Activated CD8-positive, alpha-beta T cell treated with anti-CD3 and anti-CD28 coated beads, Interleukin-2, amount 10 ng/mL, durations not matched to agents 7 days and 5 days (primary cell): ENCODE results near the gene KIF17. TPM values are rescaled to one million over a fixed set of nuclear protein-coding genes. Genes with fewer than 3 reads are reported as not detected.
A peak's percentile ranks its signal among the peaks of the same experiment; 100 is the strongest.

Source experiments
- ATAC-seq: fragments of 150-1000 bp; cut with Tn5 transposase; one replicate; pipeline ENCODE4 v1.10.0; 2021; ENCODE audit warnings: moderate library complexity
- CTCF ChIA-PET: fragments of 350-600 bp; sonication (Branson Sonifier 250); formaldehyde crosslinking; loops from one replicate; lab custom pipeline; 2021; ENCODE audit warnings: antibody characterized with exemption; lab: Charles Lee
- POLR2A ChIA-PET: fragments of 350-600 bp; sonication (Branson Sonifier 250); formaldehyde crosslinking; loops from one replicate; lab custom pipeline; 2021; ENCODE audit warnings: antibody characterized with exemption; lab: Charles Lee
- DNase-seq: peaks from one replicate; pipeline ENCODE4 v3.0.0-alpha.2; 2020
- H3K27ac Mint-ChIP-seq: one replicate; pipeline ENCODE4 v1.8.0; 2021; ENCODE audit warnings: mild to moderate bottlenecking, mixed read lengths
- H3K27me3 Mint-ChIP-seq: one replicate; pipeline ENCODE4 v1.8.0; 2021; ENCODE audit warnings: low read depth, mixed read lengths
- H3K36me3 Mint-ChIP-seq: one replicate; pipeline ENCODE4 v1.8.0; 2021; ENCODE audit warnings: low read depth, mixed read lengths
- H3K4me1 Mint-ChIP-seq: one replicate; pipeline ENCODE4 v1.8.0; 2021; ENCODE audit warnings: low read depth, mixed read lengths
- H3K4me3 Mint-ChIP-seq: one replicate; pipeline ENCODE4 v1.8.0; 2021; ENCODE audit warnings: mild to moderate bottlenecking, mixed read lengths
- H3K9me3 Mint-ChIP-seq: one replicate; pipeline ENCODE4 v1.8.0; 2022; ENCODE audit warnings: mixed read lengths; ENCODE audit not compliant: insufficient read depth
- total RNA-seq, 2 experiments: library from RNA; stranded (reverse); gene quantifications; one replicate each; pipeline ENCODE4 v1.2.3, GENCODE V29; 2021

The KIF17 gene
- total RNA-seq, 2 experiments from 2014 or later, result not detected

DNA sequence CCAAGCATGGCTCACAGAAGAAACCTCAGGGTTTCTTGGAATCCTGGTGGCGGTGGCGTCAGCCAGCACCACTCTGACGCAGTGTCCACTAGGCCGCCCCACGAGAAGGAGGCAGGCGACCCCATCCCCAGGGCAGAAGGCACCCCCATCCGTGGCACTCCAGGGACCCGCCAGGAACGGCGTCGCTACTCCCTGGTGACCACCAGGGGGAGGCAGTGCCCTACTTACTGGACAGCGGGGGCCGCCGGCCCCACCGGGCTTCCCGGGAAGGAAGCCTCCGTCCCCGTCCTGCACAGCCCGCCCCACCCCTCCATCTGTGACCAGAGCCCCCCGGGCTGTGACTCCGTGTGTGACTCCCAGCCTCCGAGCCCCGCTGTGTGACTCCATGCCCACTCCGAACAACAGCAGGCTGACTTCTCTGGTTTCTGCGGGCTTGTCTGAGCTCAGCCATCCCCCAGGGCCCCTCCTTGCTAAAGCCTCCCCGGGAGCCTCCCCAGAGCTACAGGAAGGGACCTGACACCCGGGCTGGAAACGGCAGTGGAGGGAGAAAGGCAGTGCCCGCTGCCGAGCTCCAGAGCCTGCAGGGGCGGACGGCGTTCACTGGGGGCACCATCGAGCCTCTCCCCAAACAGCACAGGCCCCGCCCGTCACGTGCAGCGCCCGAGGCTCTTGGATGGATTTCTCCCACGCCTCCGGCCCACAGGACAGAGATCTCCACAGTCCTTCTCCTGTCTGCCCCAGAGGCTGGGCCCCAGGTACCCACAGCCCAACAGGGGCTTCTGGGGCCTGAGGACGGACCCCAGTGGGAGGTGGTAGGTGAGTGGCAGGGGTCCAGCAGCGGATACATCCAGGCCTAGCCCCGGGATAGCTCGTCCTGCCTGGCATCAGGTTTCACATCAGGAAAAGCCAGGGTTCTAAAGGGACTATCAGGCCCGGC, 21.1 kb downstream of the KIF17 start:
- H3K4me1 Mint-ChIP-seq, result peaks cover 18% of the 10 kb centered on the region
- peak overlapping the region; percentile 77 for H3K27ac Mint-ChIP-seq
- peaks cover 3% of the 10 kb centered on the region for H3K27me3 Mint-ChIP-seq
- H3K9me3 Mint-ChIP-seq, result no peaks in the 10 kb centered on the region
- H3K36me3 Mint-ChIP-seq, result no peaks in the 10 kb centered on the region
- ATAC-seq (peak; percentile 95), DNase-seq (peak; percentile 81)
- CTCF ChIA-PET, result interaction anchor here (0.6 to 5.5 kb wide), 59 partner anchors 9 to 521 kb away, joined by 3 to 72 read pairs (median 4); partner anchors contain the start of genes DDOST, HP1BP3, KIF17 and SH2D5
- POLR2A ChIA-PET, result interaction anchor here (1.0 to 1.1 kb wide), 2 partner anchors 36 to 89 kb away, joined by 3 read pairs; partner anchors contain the start of gene SH2D5
- peak overlapping the region; percentile 86 for H3K4me3 Mint-ChIP-seq

DNA sequence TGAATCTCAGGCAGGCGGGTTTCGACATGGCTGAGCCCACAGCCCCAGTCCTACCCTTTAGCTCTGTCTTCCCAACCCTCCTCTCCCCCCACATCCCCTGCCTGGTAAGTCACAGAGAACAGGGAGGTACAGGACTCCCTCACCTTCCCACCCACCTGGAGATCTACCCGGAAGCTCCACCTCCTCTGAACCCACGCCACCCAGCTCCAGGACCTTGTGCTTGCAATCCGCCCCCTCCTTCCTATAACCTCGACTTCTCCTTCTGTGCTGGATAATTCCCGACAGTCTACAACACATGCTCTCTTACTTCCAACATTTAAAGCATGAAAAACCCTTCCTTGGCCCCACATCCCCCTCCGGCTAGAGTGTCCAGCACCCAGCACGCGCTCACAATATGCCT, 22.3 kb downstream of the KIF17 start:
- POLR2A ChIA-PET, result interaction anchor here (0.6 kb wide), 1 partner anchor 110 kb away, joined by 4 read pairs; no protein-coding TSS in a partner anchor

DNA sequence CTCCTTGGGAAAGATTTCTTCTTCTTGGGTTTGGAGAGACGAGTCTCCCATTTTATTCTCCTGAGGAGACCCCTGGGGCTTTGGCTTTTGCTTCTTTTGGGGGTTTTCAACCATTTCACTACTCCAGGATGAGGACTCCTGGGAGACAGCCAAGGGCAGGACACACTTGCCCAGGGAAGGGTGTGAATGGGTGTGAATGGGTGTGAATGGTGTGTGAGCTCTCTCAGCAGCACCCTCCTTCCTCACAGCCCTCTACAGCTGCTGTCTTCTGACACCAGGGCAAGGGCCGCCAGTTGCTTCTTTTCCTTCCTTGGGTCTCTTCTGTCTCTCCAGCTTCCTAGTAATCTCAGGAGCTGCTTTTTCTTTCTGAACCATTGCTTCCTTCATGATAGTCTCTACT, 24.2 kb downstream of the KIF17 start:
- Mint-ChIP-seq H3K36me3 (no peaks in the 10 kb centered on the region), H3K4me1 (peaks cover 18% of the 10 kb centered on the region), H3K27ac (no peak overlapping the region), H3K4me3 (no peak overlapping the region), H3K9me3 (no peaks in the 10 kb centered on the region), H3K27me3 (peaks cover 3% of the 10 kb centered on the region)
- ChIA-PET CTCF (interaction anchor here (5.5 kb wide), 1 partner anchor 501 kb away, joined by 72 read pairs; no protein-coding TSS in a partner anchor), POLR2A (no interaction called here)
- ATAC-seq (no peak), DNase-seq (no peak)

More for the DNA sequence above, 22.3 kb downstream of the KIF17 start:
- CTCF ChIA-PET, result interaction anchor here (0.6 to 5.5 kb wide), 5 partner anchors 11 to 499 kb away, joined by 3 to 72 read pairs (median 4); partner anchors contain the start of gene KIF17
- Mint-ChIP-seq H3K9me3 (no peaks in the 10 kb centered on the region), H3K27me3 (peaks cover 3% of the 10 kb centered on the region), H3K4me1 (peaks cover 18% of the 10 kb centered on the region), H3K27ac (no peak overlapping the region), H3K4me3 (no peak overlapping the region), H3K36me3 (no peaks in the 10 kb centered on the region)
- DNase-seq (no peak), ATAC-seq (no peak)

DNA sequence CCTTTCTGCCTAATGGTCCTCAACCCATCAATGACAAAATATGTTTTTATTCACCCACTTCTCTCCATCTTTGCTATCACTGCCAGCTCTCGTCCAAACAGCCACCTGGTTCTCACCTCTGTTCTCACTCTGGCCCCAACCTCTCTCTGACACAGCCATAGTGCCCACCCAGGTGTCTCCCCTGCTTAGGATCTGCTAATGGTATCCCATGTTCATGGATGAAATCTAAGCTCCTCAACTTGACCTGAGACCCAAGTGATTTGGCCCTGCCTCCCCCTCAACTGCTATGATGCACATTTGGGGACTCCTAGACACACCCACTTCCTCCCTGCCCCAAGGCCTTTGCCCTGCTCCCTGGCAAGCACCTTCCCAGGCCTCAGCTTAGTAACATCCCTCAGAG, 25.9 kb downstream of the KIF17 start:
- ChIA-PET CTCF (interaction anchor here (1.5 kb wide), 1 partner anchor 503 kb away, joined by 10 read pairs; no protein-coding TSS in a partner anchor), POLR2A (interaction anchor here (0.6 kb wide), 1 partner anchor 118 kb away, joined by 3 read pairs; no protein-coding TSS in a partner anchor)
- H3K27ac Mint-ChIP-seq, result peak overlapping the region; percentile 18

DNA sequence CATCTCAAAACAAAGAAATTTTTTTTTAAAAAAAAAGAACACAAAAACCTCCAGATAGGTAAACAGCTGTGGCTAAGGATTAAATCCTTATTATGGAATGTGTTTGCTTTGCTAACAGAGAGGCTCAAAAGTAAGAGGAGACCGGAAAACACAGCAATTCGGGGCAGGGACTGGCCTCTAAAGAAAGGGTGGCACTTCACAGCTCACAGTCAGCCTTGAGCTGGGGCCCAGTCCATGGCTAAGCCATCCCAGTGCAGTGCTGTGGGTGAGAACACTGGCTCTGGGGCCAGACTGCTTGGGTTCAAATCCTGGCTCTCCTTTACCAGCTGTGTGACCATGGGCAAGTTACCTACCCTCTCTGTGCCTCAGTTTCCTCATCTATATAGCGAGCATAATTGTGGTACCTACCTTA, 28.2 kb downstream of the KIF17 start:
- ATAC-seq, result no peak
- CTCF ChIA-PET, result no interaction called here
- POLR2A ChIA-PET, result no interaction called here
- no peak for DNase-seq
- H3K4me3 Mint-ChIP-seq, result no peak overlapping the region
- H3K27me3 Mint-ChIP-seq, result peaks cover under 1% of the 10 kb centered on the region
- no peaks in the 10 kb centered on the region for H3K36me3 Mint-ChIP-seq
- no peaks in the 10 kb centered on the region for H3K9me3 Mint-ChIP-seq
- H3K4me1 Mint-ChIP-seq, result peaks cover 5% of the 10 kb centered on the region
- H3K27ac Mint-ChIP-seq, result no peak overlapping the region

More for the DNA sequence above, 25.9 kb downstream of the KIF17 start:
- Mint-ChIP-seq H3K4me1 (peaks cover 15% of the 10 kb centered on the region), H3K27me3 (peaks cover 3% of the 10 kb centered on the region), H3K9me3 (no peaks in the 10 kb centered on the region), H3K4me3 (no peak overlapping the region), H3K36me3 (no peaks in the 10 kb centered on the region)
- DNase-seq (no peak), ATAC-seq (no peak)

DNA sequence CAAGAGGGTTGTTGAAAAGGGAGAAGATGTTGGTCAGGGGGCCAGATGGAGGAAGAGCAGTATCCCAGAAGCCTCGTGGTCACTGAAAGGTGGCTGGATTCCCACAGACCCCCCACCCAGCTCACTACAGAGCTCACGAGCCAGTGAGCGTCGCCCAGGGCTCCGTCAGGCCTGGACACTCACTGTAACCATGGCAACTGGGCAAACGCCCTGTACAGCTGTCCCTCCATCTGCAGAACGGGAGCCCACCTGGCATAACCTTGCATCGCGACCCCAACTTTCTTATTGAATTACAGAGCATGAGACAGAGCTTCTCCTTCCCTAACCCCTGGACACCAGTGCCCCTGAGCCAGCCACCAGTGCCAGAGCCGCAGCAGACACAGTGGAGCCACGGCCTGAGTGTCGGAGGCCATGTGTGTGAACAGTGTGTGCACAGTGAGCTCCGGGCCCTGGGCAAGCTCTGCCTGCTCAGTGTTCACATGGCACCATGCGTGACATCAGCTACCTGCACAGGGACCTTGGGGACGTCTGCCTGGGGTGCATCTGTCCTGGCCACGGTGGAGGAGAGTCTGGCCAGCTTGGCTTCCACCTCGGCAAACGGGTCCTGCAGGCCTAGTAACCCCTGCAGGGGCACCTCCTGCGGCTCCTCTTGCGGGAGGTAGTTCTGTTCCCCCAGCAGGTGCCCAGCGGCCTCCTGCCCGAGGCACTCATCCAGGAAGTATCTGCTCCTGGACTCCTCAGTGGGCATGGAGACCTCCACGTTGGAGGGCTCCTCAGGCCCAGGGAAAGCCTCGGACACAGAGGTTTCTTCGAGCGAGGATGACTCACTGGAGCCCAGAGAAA, 30.7 kb downstream of the KIF17 start:
- peaks cover 7% of the 10 kb centered on the region for H3K4me1 Mint-ChIP-seq
- no peak for ATAC-seq

DNA sequence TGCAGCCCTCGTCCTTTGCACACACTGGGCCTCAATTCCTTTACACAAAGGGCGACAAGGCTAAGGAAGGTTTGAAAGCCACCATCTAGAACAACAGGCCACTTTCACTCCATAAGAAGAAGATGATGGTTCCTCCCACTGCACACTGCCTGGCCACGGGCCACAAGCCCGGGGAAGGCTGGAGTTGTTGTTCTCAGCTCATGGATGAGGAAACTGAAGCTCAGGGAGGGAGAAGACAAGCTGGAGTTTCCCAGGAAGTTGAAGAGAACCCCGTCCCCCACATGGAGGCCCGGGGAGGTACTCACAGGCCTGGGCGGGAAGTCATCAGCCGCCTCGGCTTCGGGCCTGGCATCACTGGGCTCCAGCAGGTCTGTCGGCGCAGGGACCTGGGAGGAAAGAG, 32.1 kb downstream of the KIF17 start:
- DNase-seq, result no peak
- CTCF ChIA-PET, result interaction anchor here (1.3 kb wide), 1 partner anchor 509 kb away, joined by 3 read pairs; no protein-coding TSS in a partner anchor
- Mint-ChIP-seq H3K4me3 (no peak overlapping the region), H3K27me3 (peaks cover 24% of the 10 kb centered on the region), H3K9me3 (no peaks in the 10 kb centered on the region), H3K36me3 (no peaks in the 10 kb centered on the region), H3K4me1 (peaks cover 4% of the 10 kb centered on the region), H3K27ac (no peak overlapping the region)
- no peak for ATAC-seq
- POLR2A ChIA-PET, result no interaction called here

More for the DNA sequence above, 30.7 kb downstream of the KIF17 start:
- CTCF ChIA-PET, result interaction anchor here (1.9 kb wide), 1 partner anchor 10 kb away, joined by 8 read pairs; no protein-coding TSS in a partner anchor
- no peak overlapping the region for H3K4me3 Mint-ChIP-seq
- no peak overlapping the region for H3K27ac Mint-ChIP-seq
- H3K27me3 Mint-ChIP-seq, result peaks cover 17% of the 10 kb centered on the region
- no peaks in the 10 kb centered on the region for H3K36me3 Mint-ChIP-seq
- POLR2A ChIA-PET, result no interaction called here
- no peak for DNase-seq
- H3K9me3 Mint-ChIP-seq, result no peaks in the 10 kb centered on the region

DNA sequence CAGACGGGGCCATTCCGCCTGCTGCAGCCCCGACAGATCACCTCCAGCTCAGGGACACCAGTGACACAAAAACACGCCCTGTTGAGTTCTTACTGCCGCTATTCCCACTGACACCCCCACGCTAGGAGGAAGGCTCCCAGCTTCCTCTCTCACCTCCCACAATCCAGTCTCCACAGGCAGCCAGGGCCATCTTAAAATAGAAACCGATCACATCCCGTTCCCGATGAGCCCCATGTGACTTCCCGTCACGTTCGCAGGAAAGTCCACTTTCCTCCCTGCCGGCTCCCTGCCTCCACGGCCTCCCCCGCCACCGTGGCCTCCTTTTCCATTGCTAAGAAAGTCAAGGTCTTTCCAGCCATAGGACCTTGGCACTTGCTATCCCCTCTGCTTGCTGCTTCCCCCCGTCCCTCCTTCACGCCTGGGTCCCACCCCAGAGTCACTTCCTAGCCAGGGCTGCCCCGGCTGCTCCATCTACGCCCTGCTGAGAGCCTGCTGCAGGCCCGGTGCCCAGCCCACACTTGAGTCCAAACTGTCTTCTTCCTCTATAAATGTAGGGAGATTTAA, 32.6 kb downstream of the KIF17 start:
- Mint-ChIP-seq H3K27me3 (peaks cover 28% of the 10 kb centered on the region), H3K27ac (no peak overlapping the region)

DNA sequence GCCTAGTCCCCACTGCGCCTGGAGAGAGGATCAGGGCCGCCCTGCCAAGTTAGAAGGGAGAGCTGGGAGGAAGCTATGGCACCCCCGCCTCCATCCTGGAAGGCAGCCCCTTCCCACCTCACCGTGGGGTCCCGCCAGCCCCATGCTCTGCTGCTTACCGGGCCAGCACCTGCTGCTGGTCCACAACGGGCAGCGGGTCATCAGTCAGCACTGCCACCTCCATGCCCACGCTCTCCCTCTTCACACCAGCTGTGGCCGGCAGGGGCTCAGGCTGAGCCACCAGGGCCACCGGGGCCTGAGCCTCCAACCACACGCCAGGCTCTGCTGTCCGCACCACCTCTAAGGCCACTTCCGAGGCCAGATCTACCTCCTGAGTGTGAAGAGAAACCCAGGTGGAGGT, 33.2 kb downstream of the KIF17 start:
- DNase-seq (no peak), ATAC-seq (no peak)
- H3K36me3 Mint-ChIP-seq, result no peaks in the 10 kb centered on the region
- no peak overlapping the region for H3K4me3 Mint-ChIP-seq
- peaks cover 31% of the 10 kb centered on the region for H3K27me3 Mint-ChIP-seq
- POLR2A ChIA-PET, result no interaction called here
- no peak overlapping the region for H3K27ac Mint-ChIP-seq
- CTCF ChIA-PET, result interaction anchor here (0.8 to 1.3 kb wide), 2 partner anchors 12 to 510 kb away, joined by 3 read pairs; no protein-coding TSS in a partner anchor
- H3K4me1 Mint-ChIP-seq, result peaks cover 4% of the 10 kb centered on the region
- H3K9me3 Mint-ChIP-seq, result no peaks in the 10 kb centered on the region

More for the DNA sequence above, 32.6 kb downstream of the KIF17 start:
- ChIA-PET POLR2A (no interaction called here), CTCF (interaction anchor here (1.3 kb wide), 1 partner anchor 510 kb away, joined by 3 read pairs; no protein-coding TSS in a partner anchor)
- no peak overlapping the region for H3K4me3 Mint-ChIP-seq
- no peak for DNase-seq
- ATAC-seq, result no peak
- H3K36me3 Mint-ChIP-seq, result no peaks in the 10 kb centered on the region
- no peaks in the 10 kb centered on the region for H3K9me3 Mint-ChIP-seq
- peaks cover 4% of the 10 kb centered on the region for H3K4me1 Mint-ChIP-seq

DNA sequence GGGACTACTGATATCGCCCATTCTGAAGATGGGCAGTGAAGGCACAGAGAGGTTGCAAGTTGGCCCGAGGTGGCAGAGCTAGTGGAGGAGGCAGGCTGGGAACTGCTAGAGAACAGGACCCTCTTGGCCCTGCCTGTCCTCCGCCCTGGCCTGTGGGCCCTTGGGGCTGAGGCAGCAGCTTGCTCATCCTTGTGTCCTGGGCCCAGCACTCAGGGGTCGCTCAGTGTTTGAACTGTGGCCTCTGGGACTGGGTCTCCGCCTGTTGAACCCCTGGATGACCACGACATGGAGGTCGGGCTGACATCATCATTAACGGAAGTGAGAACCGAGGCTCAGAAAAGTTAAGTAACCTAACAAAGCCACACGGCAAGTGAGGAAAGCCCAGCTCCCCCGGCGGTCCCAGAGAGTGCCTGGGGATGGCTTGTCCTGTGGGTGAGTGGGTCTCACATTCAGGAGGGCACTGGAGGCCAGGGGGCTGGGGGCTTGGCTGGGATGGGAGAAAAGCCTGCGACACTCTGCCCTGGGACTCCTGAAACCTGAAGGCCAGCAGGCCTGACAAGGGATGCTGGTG, 33.7 kb downstream of the KIF17 start:
- DNase-seq, result no peak
- ATAC-seq, result no peak
- Mint-ChIP-seq H3K27ac (no peak overlapping the region), H3K9me3 (no peaks in the 10 kb centered on the region), H3K36me3 (no peaks in the 10 kb centered on the region), H3K4me3 (no peak overlapping the region), H3K4me1 (peaks cover 8% of the 10 kb centered on the region), H3K27me3 (peaks cover 31% of the 10 kb centered on the region)
- CTCF ChIA-PET, result interaction anchor here (0.8 to 1.3 kb wide), 2 partner anchors 13 to 511 kb away, joined by 3 read pairs; no protein-coding TSS in a partner anchor
- POLR2A ChIA-PET, result no interaction called here
